SKM-1 (cell line): ENCODE measurements around the gene MFSD6.
"Not testable (repeated sequence)": the region's sequence is repeated elsewhere in the genome, so short reads cannot be mapped to it uniquely, and the experiment has no call there.

Source experiments
- DNase-seq: peaks from one replicate; lab custom pipeline; 2025; ENCODE audit not compliant: unreplicated experiment; lab: John Stamatoyannopoulos, UW

The MFSD6 gene

DNA sequence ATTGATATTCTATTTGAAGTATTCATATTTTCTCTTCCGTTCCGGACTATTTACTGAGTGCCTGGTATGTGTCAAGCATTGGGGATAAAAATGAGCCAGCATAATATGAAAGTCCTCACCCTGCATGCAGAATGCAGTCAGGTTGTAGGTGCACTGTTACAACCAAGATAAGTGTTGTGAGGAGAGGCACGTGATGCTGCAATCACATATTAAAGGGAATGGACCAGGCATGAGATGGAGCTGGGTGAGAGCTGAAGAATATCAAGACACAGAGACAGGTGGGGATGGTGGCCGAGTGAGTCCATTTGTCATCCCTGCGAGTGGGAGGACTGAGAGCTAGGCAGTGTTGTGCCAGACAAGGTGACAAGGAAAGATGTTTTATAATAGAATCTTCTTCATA lies 52.3 kb downstream of the MFSD6 start:
- DNase-seq, result no peak

DNA sequence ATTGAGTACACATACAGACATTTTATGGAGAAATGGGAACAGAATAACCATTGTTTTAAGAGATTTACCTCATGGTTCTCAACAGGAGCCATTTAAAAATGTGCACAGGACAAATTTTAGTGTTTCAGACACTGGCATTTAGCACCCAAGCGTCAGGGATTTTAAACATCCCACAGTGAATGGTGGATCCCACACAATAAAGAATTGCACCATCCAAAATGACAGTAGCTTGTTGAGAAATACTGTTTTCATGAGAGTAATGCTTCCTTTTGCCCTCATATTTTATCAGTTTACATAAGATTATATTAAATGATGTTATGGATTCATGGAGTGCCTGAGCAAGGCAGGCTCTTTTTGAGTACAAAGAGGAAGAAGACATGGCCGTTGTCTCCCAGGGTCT lies 54.0 kb downstream of the MFSD6 start:
- no peak for DNase-seq

DNA sequence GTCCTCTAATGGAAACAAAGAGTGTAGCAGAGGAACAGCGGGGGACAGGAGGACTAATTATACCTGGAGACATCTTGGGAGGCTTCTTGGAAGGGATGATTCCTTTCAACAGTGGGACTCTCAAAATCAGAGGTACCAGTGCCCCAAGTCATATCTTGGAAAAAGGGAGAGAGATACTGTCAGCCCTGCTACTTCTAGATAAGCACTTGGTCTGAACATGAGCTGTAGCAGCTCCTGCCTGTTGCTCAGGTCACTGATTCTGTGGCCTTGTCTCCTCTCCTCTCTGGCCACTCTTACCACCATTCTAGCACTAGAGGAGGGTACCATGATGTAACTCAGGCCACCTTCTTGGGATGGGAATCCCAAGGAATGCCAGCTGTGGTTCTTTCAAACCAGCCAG lies 54.5 kb downstream of the MFSD6 start:
- DNase-seq, result no peak

DNA sequence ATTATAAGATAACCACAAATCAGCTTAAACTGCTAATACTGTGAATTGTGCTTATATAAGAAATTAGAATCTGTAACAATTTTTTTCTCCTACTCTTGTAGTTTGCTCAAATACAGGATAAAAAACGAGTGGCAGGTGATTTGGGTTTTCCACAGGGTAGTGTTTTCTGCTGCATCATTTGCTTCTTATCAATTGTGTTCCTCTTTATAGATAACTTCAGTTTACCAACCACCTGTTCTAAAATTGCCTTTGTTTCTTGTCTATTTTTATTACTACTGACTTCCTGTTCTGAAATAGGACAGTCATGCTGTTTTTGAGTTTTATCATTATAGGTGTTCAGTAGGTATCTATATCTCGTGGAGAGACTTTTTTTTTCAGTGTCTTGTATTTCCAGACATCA lies 56.9 kb downstream of the MFSD6 start:
- DNase-seq, result no peak

DNA sequence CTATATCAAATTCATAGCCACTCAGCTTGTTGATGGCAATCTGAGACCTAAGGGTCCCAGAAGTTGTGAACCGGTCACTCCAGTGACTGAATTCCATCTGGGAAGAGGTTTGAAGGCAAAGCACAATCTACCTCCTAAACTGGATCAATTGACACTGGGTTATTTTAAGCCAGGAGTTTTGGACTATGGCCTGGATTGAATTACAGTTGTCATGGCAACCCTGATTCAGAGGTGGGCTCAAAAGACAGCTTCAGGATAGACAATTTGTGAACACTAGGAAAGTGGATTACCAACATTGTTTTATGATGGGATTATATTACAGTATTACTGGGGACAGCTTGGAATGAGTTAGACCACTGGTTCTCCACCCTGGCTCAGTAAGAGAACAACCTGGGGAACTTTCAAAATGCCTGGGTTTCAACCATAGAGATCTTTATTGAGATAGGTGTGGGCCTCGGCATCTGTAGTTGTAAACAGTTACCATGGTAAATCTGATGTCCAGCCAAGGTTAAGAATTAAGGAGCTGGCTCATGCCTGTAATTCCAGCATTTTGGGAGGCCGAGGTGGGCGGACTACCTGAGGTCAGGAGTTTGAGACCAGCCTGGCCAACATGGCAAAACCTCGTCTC lies 58.8 kb downstream of the MFSD6 start:
- no peak for DNase-seq

DNA sequence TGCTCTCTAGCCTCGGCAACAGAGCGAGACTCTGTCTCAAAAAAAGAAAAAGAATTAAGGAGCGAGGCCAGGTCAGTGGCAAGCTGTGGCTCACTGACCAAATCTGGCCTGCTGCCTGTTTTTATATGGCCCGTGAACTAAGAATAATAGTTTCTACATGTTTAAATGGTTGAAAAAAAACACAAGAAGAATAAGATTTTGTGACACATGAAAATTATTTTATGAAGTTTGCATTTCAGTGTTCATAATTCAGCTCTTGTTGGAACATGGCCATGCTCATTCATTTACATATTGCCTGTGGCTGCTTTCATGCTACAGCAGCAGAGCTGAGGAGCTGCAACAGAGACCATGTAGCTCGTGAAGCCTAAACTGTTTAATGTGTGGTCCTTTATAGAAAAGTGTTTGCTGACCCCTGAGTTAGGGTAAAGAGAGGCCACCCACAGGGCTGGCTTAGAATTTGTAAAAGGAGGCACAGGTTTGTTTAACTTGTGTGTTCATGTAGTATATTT lies 59.5 kb downstream of the MFSD6 start:
- no peak for DNase-seq

DNA sequence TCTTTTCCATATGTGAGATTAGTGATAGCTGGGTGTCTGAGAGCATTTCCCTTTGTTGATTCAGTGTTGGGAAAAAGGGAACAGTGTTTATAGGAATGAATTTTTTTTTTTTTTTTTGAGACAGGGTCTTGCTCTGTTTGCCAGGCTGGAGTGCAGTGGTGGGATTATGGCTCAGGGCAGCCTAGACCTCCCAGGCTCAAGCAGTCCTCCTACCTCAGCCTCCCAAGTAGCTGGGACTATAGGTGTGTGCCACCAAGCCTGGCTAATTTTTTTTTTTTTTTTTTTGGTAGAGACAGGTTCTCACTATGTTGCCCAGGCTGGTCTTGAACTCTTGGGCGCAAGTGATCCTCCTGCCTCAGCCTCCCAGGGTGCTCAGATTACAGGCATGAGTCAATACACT lies 60.2 kb downstream of the MFSD6 start:
- not testable (repeated sequence) for DNase-seq

DNA sequence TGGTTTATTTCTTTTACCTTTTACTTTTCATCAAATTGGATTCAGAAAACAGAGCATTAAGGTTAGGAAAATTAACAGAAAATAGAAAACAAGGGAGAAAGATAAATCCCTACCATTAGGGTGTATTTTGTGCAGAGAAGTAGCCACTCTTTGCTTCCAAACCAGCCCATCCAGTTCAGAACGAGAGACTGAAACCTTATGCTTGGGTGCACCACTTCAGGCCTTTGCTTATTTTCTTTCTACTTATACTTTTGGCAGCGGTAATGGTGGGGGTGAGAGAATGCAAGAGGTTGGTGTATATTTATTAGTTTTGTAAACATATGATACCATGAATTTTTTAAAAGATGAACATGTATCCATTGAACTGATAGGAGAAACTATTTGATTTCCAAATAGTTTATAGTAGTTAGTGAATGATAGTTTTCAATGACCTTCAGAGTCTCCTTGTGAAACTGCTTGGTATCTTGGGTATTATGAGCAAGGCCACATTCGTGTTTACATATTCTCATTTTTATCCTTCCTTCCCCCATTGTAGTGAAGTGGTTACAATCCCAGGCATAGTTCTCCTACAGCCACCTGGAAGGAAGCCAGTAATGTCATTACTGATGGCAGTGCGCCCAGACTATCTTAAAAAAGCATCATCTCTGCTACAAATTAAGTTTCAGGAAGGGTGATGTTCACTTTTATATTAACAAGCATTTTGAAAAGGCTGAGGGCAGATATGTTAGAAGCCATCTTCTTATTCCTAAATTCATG lies 60.8 kb downstream of the MFSD6 start:
- no peak for DNase-seq

DNA sequence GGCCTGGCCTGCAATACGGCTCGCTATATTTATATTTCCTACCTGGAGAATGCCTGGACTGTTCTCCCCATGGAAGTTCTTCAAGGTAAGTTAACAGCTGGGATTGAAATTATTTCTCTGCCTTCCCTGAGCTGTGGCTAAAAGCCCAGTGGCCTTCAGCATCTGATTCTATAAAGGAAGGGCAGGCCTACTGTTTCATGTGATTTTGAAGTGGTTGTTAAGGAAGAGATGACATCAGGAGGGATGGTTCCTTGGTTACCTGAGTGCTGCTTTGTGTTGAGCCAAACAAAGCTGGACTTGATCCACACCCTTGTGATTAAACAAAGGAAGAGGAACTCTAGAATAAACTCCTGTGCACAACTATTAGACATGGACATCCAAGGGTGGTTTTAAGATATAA lies 61.6 kb downstream of the MFSD6 start:
- DNase-seq, result no peak

DNA sequence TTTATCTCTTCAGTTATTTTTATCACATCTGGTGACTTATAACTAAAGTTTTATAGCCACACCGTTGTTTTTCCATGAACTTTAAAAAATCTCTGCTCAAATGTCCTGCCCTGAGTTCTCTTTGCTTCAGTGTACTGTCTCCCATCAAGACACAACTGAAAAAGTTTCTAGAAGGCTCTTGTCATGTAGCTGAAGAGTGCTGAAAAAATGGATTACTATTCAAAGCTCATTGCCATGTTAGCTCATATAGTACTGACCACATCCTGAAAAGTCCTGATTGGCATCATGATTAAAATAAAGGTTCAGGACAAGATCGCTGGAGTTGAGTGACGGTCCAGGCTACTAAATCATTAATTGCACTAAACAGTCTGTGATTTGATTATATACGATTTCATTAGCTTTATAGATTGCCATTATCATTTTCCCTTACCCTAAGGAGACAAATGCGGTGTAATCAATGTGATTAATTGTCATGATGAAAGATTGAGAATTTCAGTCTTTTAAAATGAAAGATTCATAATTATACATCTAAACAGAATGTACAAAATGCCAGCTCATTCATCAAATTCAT lies 62.2 kb downstream of the MFSD6 start:
- DNase-seq, result no peak

DNA sequence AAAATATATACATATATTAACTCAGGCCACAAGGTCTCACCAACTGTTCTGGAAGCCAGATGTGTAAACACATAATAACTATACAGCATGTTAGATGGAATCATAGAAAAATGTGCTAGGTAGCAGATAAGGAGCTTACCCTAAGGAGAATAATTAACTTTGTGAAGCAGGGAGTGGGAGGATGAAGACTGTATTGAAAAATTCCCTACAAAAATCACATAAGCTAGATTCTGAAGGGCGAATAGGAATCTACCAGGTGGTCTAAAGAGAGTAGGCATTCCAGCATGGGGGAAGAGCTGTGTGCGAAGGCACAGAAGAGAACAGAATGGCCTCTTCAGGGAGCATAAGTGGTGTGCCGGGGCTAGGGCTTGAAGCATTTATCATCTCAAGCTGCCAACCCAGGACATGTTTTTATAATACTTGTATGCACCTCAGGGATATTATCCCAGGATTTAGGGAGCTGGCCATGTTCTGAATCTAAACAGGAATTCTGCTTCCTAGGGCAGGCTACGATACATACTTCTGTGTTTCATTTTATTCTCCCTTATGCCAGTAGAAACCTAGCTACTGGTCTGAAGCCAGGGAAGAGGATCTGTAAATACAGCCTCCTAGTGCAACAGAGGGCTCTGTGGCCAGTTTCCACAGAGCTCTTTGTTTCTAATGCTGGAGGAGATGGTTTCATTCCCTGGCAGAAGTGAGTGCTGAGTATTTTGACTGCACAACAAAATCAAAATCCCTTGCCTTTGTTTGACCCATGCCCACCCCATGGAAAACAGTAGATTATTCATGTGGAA lies 69.7 kb downstream of the MFSD6 start:
- no peak for DNase-seq

DNA sequence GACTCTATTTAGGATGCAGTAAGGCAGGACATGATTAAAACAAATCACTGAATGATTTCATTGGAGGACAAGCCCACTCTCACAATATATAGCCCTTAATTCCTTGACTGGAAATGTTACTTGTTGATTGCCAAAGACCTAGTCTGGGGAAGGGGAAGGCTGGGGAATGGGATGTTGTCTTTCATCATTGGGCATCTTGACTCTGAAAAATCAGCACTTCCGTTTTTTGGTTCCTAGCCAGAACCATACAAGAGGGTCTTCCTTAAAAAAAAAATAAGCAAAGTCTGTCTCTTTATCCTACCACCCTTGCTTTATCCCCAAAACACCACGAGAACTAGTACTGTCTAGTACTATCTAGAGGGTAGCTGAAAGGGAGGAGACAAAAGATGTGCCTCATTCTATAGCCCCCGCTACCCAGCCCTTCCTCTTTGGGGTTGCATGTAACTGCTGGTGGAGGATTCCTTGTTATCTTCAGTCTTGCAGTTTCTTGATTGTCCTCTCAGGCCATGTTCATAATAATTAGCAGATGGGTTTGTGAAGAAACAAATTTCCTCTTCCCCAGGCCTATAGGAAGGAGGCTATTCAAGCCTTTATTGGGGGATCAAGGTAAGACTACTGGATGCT lies 70.5 kb downstream of the MFSD6 start:
- DNase-seq, result no peak

DNA sequence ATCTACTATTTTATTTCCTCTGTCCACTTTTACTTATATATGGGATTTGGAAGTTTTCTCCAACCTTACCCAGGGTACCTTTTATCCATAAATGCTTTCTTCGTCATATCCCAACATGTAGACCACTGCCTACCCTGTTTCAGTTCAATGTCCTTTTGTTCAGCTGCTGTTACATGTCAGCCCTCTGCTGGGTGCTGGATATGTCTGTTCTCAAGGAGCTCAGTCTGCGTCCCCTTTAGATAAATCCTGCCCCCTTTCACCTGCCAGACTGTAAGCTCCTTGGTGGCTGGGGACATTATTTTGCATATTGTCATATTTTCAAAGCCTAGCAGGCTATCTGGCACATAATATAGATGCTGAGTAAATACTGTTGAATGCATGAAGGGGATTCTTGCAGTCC lies 73.2 kb downstream of the MFSD6 start:
- DNase-seq, result no peak

DNA sequence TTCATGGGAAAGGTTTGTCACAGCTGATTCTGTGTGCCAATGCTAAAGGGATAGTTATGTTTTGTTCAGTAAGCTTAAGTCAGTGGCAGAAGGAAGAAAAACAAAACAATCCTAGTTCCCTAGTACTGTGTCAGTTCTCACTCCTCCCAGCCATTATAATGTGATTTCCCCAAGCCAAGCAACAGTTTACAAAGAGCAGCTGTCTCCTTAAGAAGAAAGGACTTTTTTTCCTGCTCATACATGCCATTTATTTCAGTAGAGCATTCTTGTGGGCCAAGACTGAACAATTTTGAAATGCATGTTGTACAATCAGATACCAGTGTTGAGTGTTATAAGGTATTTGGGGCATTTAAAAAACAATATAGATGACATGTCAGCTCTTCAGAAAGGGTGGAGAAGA lies 74.3 kb downstream of the MFSD6 start:
- no peak for DNase-seq

DNA sequence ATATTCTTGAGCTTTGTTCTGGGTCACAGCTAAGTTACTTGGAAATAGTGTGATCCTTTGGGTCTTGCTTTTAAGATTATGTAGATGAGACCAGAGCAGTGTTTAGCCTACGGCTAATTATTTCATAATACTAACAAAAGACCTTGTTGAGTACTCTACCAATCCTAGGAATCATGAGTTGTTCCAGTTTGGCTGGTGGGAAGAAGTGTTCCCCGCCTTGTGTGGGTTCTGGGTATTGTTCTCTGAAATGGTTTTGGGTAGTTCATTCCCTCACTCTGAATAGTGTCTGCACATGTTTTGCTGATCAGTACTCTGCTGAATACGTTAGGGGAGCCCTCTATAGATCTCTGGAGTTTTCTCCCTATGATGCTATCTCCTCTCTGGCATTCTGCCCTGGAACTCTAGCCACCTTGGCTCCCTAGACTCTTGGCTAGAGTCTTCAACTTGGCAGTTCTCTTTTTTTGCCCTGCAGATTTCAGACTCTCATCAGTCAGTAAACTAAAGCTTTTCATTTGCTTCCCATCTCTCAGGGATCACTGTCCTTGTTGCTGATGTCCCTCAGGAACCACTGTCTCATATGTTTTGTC lies 78.0 kb downstream of the MFSD6 start:
- DNase-seq, result no peak

DNA sequence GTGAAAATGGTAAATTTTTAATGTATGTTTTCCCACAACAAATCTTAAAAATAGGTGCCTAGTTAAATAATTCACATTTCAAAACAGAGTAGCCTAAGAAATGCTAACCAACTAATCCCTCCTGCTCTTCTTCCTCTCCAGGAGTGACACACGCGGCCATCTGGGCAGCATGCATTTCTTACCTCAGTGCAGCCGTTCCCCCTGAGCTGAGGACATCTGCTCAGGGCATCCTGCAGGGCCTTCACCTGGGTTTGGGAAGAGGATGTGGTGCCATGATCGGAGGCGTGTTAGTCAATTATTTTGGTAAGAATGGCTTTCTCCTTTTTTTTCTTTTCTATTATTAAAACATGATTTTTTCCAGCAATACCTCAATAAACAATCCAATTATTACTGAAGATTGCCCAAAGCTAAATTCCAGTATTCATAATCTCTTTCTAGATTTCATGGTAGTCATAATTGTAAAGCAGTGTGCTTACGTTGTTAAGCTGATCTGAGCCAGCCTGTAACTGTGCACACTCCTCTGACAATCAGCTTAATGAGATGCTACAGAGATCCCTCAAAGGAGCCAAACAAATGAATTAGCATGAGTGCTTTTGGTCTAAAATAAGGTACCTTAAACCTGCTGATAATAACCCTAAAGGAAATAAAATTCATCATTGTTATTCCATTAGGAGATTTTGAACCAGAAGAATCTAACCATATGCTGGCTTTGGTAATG lies 80.5 kb downstream of the MFSD6 start:
- no peak for DNase-seq

DNA sequence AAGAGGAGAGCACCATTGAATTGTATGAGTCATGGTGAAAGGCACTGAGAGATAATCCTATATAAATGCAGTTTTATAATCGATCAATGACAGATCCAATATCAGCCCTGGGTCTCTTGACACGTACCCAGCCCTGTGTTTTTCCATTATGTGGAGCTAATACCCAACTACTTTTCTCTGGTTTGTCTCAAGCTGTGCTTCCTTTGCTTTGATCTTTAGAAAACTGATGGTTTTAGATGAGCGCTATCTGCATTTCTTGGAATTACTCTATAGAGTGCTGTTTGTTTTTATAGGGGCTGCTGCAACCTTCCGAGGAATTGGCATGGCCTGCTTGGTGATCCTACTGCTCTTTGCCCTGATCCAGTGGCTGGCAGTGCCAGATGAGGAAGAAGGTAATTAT lies 81.3 kb downstream of the MFSD6 start:
- DNase-seq, result no peak

DNA sequence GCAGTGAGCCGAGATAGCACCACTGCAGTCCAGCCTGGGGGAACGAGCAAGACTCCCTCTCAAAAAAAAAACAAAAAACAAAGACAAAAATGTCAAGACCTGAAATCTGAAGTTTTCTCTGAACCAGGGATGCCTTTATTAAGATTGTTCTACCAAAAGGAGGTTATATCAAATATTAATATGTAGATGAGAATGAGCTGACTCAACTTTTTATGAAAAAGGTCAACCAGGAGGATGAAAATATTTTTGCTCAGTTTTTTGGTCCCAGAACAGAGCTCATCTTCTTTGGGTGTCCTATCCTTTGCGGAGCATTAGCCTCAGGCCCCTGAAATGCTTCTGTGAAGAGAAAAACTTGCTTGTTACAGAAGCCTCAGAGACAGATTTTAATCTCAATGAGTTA lies 82.3 kb downstream of the MFSD6 start:
- DNase-seq, result no peak

DNA sequence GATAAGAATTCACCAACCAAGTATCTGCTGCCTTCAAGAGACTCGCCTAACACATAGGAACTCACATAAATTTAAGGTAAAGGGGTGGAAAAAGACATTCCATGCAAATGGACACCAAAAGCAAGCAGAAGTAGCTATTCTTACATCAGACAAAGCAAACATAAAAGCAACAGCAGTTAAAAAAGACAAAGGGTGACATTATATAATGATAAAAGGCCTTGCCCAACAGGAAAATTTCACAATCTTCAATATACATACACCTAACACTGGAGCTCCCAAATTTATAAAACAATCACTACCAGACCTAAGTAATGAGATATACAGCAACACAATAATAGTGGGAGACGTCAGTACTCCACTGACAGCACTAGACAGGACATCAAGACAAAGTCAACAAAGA lies 84.9 kb downstream of the MFSD6 start:
- no peak for DNase-seq

DNA sequence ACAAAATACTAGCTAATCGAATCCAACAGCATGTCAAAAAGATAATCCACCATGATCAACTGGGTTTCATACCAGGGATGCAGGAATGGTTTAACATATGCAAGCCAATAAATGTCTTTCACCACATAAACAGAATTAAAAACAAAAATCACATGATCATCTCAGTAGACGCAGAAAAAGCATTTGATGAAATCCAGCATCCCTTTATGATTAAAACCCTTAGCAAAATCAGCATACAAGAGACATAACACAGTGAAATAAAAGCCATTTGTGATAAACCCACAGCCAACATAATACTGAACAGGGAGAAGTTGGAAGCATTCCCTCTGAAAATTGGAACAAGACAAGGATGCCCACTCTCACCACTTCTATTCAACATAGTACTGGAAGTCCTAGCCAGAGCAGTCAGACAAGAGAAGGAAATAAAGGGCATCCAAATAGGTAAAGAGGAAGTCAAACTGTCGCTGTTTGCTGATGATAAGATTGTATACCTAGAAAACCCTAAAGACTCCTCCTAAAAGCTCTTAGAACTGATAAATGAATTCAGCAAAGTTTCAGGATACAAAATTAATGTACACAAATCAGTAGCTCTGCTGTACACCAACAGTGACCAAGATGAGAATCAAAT lies 86.6 kb downstream of the MFSD6 start:
- not testable (repeated sequence) for DNase-seq
